Pons (tissue), 1 donor: ENCODE measurements around the gene MRPS33.
A peak's percentile ranks its signal among the peaks of the same experiment; 100 is the strongest.
"Not testable (repeated sequence)": the region's sequence is repeated elsewhere in the genome, so short reads cannot be mapped to it uniquely, and the experiment has no call there.

ENCODE experiments used
- DNase-seq: peaks from one replicate; pipeline ENCODE4 v3.0.0-alpha.2; 2016; ENCODE audit warnings: low spot score

The MRPS33 gene

GRCh38 chr7:141014524-141015395, at the start of gene MRPS33:
Gene MRPS33 (minus strand): TSS chr7:141014952. CDS start chr7:141010633, 4,319 bp downstream.
- peak; percentile 98 for DNase-seq

GRCh38 chr7:141057788-141058187, 43.0 kb upstream of the MRPS33 start:
- no peak for DNase-seq

GRCh38 chr7:141055146-141055545, 40.4 kb upstream of the MRPS33 start:
- DNase-seq = no peak

- no peak for DNase-seq
Measured at GRCh38 chr7:141053626-141054025, 38.9 kb upstream of the MRPS33 start.

- no peak for DNase-seq
Measured at GRCh38 chr7:141045842-141046620, 31.3 kb upstream of the MRPS33 start.

- no peak for DNase-seq
Measured at GRCh38 chr7:141045126-141045841, 30.5 kb upstream of the MRPS33 start.

- no peak for DNase-seq
Measured at GRCh38 chr7:141043616-141044015, 28.9 kb upstream of the MRPS33 start.

- no peak for DNase-seq
Measured at GRCh38 chr7:141042222-141043193, 27.8 kb upstream of the MRPS33 start.

- no peak for DNase-seq
Measured at GRCh38 chr7:141039376-141039775, 24.6 kb upstream of the MRPS33 start.

- not testable (repeated sequence) for DNase-seq
Measured at GRCh38 chr7:141038100-141038499, 23.3 kb upstream of the MRPS33 start.

GRCh38 chr7:141032539-141033323, 18.0 kb upstream of the MRPS33 start:
- DNase-seq = not testable (repeated sequence)

- DNase-seq = no peak
Measured at GRCh38 chr7:141028767-141029166, 14.0 kb upstream of the MRPS33 start.

- no peak for DNase-seq
Measured at GRCh38 chr7:141027043-141027442, 12.3 kb upstream of the MRPS33 start.

GRCh38 chr7:141024668-141025067, 9.9 kb upstream of the MRPS33 start:
- DNase-seq = no peak

- DNase-seq = no peak
Measured at GRCh38 chr7:141023295-141023694, 8.5 kb upstream of the MRPS33 start.

- no peak for DNase-seq
Measured at GRCh38 chr7:141017555-141017954, 2.8 kb upstream of the MRPS33 start.

GRCh38 chr7:141016349-141016748, 1.6 kb upstream of the MRPS33 start:
- no peak for DNase-seq

- no peak for DNase-seq
Measured at GRCh38 chr7:141014125-141014523, 628 bp downstream of the MRPS33 start.

- peak; percentile 35 for DNase-seq
Measured at GRCh38 chr7:141013345-141013715, 1.4 kb downstream of the MRPS33 start.

GRCh38 chr7:141012696-141013344, 1.9 kb downstream of the MRPS33 start:
- no peak for DNase-seq
